GM10266 (cell line): ENCODE measurements around the gene NAA60.
"Not testable (repeated sequence)": the region's sequence is repeated elsewhere in the genome, so short reads cannot be mapped to it uniquely, and the experiment has no call there.

Source experiments
- DNase-seq: peaks from one replicate; pipeline ENCODE4 v3.0.0; 2012; ENCODE audit errors: extremely low spot score
- TF ChIP-seq, protein P1 (sequence below): IDR thresholded peaks from 2 replicates; pipeline ENCODE4 v1.5.1; 2012; ENCODE audit warnings: mild to moderate bottlenecking, low read depth; ENCODE audit not compliant: control insufficient read depth, insufficient read depth; ENCODE audit errors: missing control alignments

NAA60 gene

DNA sequence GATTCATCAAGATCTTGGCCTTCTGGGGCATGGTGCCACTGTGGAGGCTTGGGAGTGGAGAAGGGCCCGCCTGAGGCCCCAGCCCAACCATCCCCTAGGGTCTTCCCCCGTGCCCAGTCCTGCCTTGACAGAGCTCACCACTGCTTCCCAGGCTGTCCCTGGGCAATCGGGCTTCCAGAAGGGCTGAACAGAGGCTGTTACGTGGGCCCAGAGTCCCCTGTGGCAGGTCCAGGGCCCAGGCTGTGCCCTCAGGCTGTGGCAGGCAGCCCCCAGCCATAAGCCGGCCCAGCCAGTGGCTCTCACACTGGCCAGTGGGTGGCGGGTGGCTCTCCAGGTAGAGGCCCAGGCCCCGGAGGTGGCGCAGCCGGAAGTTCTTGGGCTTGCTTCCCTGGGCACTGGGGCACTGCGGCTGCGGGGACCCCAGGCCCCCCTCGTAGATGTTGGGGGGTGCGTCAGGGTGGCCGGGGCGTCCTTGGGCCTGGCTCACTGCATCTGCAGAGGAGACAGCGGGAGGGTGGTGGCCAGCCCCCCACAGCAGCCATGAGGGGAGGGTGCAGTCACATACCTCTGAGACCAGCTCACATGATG lies 51.0 kb downstream of the NAA60 start:
- DNase-seq = no peak
- TF ChIP-seq, protein P1, sequence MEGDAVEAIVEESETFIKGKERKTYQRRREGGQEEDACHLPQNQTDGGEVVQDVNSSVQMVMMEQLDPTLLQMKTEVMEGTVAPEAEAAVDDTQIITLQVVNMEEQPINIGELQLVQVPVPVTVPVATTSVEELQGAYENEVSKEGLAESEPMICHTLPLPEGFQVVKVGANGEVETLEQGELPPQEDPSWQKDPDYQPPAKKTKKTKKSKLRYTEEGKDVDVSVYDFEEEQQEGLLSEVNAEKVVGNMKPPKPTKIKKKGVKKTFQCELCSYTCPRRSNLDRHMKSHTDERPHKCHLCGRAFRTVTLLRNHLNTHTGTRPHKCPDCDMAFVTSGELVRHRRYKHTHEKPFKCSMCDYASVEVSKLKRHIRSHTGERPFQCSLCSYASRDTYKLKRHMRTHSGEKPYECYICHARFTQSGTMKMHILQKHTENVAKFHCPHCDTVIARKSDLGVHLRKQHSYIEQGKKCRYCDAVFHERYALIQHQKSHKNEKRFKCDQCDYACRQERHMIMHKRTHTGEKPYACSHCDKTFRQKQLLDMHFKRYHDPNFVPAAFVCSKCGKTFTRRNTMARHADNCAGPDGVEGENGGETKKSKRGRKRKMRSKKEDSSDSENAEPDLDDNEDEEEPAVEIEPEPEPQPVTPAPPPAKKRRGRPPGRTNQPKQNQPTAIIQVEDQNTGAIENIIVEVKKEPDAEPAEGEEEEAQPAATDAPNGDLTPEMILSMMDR = no peak

DNA sequence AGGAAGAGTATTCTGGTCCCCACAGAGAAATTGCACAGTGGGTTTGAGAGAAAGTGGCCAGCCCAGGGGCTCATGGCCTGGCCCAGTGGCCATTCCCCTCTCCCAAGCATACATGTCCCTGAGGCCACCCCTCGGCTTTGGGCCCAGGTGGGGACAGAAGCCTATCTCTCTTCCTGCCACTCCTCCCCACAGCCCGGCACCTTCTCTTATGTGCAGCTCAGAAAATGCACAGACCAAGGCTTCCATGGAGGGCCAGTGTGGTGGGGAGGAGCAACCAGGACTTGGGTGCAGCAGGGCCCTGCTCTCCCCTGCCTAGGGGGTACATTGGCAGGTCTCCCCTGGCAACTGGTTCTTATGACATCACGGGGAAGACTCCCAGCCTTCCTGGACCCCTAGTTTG lies 51.7 kb downstream of the NAA60 start, which contains the start of gene C16orf90:
TSS of gene C16orf90 (minus strand) at position 314 of the 400 bp plus-strand sequence. CDS start at position 246, 68 bp downstream.
- TF ChIP-seq, protein P1 = no peak

DNA sequence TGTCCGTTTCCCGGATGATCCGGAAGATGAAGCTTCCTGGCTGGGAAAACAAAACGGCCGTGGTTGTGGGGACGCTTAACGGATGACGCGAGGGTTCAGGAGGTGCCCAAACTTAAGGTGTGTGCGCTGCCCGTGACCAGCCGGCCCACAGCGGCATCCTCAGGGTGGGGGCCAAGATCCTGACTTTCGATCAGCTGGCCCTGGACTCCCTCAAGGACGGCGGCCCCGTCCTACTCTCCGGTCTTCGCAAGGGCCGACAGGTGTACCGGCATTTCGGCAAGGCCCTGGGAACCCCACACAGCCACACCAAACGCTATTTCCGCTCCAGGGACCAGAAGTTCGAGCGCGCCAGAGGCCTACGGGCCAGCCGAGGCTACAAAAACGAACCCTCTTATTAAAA lies 52.9 kb downstream of the NAA60 start:
- no peak for DNase-seq
- TF ChIP-seq, protein P1 = no peak

More for the DNA sequence above, 51.7 kb downstream of the NAA60 start, which contains the start of gene C16orf90:
- DNase-seq = no peak

DNA sequence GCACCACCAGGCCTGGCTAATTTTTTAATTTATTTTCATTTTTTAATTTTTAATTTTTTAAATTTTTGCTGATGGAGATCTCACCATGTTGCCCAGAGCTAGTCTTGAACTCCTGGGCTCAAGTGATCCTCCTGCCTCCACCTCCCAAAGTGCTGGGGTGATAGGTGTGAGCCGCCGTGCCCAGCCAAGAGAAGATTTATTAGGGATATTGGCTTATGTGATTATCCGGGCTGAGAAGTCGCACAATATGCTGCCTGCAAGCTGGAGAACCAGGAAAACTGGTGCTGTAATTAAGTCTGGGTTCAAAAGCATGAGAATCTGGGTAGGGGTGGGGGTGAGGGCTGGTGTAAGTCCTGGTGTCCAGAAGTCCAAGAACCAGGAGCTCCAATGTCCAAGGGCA lies 54.3 kb downstream of the NAA60 start:
- no peak for DNase-seq
- TF ChIP-seq, protein P1 = no peak

DNA sequence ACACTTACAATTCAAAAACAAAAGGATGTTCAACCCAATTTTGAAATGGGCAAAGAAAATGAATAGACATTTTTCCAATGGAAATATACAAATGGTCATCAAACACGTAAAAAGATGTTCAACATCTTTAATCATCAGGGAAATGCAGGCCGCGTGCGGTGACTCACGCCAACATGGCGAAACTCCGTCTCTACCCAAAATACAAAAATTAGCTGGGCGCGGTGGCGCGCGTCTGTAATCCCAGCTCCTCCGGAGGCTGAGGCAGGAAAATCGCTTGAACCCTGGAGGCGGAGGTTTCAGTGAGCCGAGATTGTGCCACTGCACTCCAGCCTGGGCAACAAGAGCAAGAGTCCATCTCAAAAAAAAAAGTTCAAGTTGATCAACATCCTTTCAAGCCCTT lies 55.5 kb downstream of the NAA60 start:
- TF ChIP-seq, protein P1 = no peak
- no peak for DNase-seq

DNA sequence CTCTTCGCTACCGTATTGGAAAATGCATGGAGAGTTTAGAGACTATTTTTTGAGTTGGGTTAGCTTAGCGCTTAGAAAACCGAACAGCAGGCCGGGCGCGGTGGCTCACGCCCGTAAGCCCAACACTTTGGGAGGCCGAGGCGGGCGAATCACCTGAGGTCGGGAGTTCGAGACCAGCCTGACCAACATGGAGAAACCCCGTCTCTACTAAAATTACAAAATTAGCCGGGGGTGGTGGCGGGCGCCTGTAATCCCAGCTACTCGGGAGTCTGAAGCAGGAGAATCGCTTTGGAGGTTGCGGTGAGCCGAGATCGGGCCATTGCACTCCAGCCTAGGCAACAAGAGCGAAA lies 57.9 kb downstream of the NAA60 start:
- DNase-seq = not testable (repeated sequence)

DNA sequence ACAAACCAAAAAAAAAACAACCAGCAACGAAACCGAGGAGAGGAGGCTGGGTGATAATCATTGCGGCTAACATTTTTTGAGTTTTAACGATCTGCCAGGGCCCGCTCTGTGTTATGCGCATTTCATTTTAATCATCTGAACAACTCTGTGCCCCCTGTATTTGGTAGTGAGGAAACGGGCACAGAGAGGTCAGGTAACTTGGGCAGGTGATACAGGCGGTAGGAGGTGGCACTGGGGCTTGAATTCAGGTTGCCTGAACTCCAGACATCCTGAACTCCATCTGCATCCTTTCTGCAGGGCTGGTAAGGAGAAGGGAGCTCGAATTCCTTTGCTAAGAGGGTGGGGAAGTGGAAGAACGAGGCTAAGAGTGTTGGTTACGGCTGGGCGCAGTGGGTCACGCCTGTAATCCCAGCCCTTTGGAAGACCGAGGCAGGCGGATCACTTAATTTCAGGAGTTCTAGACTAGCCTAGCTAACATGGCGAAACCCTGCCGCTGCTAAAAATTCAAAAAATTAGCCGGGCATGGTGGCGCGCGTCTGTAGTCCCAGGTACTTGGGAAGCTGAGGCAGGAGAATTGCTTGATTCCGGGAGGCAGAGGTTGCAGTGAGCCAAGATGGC lies 58.4 kb downstream of the NAA60 start:
- no peak for DNase-seq
- TF ChIP-seq, protein P1 = no peak
